ENCODE data around the gene PAPLN.

- no peak for TF ChIP-seq CTCF (optimal IDR thresholded peaks at IDR 0.05 in 1 of 3, IDR thresholded peaks at IDR 0.05 in 1 of 3, conservative IDR thresholded peaks at IDR 0.05 in 1 of 3; ENCODE audit: extremely low read depth in 1 of 3, insufficient read depth in 2 of 3, low read length in 3 of 3)
- no peak for TF ChIP-seq EZH2 (IDR thresholded peaks at IDR 0.05; ENCODE audit: low read length)
Observed at GRCh38 chr14:73290279-73290678, 53.0 kb downstream of the PAPLN start.
